HCT116 (cell line): ENCODE measurements around the gene STYXL2.

Experiments
- CEBPB ChIP-seq: IDR thresholded peaks from 2 replicates; pipeline ENCODE4 v1.6.1; 2012; ENCODE audit warnings: low read depth
- EZH2 ChIP-seq: fragments of 200-600 bp; sonication (generic); IDR thresholded peaks from 2 replicates; pipeline ENCODE4 v1.6.1; 2017; ENCODE audit warnings: antibody characterized with exemption, mixed run types
- JUND ChIP-seq: IDR thresholded peaks from 2 replicates; pipeline ENCODE4 v1.6.1; 2012
- POLR2AphosphoS5 ChIP-seq: IDR thresholded peaks from 2 replicates; pipeline ENCODE4 v1.6.1; 2011; ENCODE audit warnings: mild to moderate bottlenecking, low read depth, low read length, moderate library complexity
- TCF7L2 ChIP-seq: IDR thresholded peaks from 2 replicates; pipeline ENCODE4 v1.7.0; 2011; ENCODE audit warnings: borderline replicate concordance, inconsistent platforms; ENCODE audit not compliant: insufficient read depth, insufficient read length; ENCODE audit errors: extremely low read depth
- TF ChIP-seq, protein P1 (sequence below), 3 experiments: fragments of 200-600 bp in 1 of 3; sonication (generic) in 1 of 3; IDR thresholded peaks in 2 of 3; conservative IDR thresholded peaks in 1 of 3; 2 replicates each; pipeline ENCODE4 v1.5.1; 2012 to 2017; ENCODE audit warnings: low read depth in 2 of 3, low read length in 2 of 3, antibody characterized with exemption in 1 of 3, borderline replicate concordance in 1 of 3, control low read depth in 1 of 3, mild to moderate bottlenecking in 1 of 3, mixed read lengths in 1 of 3, mixed run types in 1 of 3, moderate library complexity in 1 of 3; ENCODE audit not compliant: insufficient read depth in 1 of 3
- TF ChIP-seq, protein P2 (sequence below): IDR thresholded peaks from 2 replicates; pipeline ENCODE4 v1.6.1; 2012; ENCODE audit warnings: low read depth

DNA sequence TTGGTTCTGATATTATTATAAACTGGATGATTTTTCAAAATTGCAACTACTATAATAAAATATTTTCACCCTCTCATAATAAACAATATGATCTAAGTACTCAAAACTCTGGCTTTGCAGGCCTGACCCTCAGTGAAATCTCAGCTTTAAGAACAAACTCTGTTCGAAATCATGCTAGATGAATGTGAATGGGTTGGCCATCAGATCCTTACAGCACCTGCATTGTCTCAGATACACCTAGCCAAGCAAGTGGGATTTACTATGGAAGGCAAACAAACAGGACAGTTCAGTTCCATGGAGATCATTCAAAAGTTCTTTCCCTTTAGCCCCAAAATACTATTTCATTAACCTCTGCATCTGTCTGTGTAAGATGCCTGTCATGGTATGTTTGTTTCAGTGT is 44.8 kb downstream of the STYXL2 start:
- TF ChIP-seq JUND (no peak), POLR2AphosphoS5 (no peak), TCF7L2 (no peak), CEBPB (no peak), EZH2 (no peak)
- TF ChIP-seq, protein P1, sequence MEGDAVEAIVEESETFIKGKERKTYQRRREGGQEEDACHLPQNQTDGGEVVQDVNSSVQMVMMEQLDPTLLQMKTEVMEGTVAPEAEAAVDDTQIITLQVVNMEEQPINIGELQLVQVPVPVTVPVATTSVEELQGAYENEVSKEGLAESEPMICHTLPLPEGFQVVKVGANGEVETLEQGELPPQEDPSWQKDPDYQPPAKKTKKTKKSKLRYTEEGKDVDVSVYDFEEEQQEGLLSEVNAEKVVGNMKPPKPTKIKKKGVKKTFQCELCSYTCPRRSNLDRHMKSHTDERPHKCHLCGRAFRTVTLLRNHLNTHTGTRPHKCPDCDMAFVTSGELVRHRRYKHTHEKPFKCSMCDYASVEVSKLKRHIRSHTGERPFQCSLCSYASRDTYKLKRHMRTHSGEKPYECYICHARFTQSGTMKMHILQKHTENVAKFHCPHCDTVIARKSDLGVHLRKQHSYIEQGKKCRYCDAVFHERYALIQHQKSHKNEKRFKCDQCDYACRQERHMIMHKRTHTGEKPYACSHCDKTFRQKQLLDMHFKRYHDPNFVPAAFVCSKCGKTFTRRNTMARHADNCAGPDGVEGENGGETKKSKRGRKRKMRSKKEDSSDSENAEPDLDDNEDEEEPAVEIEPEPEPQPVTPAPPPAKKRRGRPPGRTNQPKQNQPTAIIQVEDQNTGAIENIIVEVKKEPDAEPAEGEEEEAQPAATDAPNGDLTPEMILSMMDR (IDR thresholded peaks at IDR 0.05 in 2 of 3, conservative IDR thresholded peaks at IDR 0.05 in 1 of 3; ENCODE audit: borderline replicate concordance in 1 of 3, insufficient read depth in 1 of 3, low read depth in 2 of 3, low read length in 2 of 3): no peak
- TF ChIP-seq, protein P2, sequence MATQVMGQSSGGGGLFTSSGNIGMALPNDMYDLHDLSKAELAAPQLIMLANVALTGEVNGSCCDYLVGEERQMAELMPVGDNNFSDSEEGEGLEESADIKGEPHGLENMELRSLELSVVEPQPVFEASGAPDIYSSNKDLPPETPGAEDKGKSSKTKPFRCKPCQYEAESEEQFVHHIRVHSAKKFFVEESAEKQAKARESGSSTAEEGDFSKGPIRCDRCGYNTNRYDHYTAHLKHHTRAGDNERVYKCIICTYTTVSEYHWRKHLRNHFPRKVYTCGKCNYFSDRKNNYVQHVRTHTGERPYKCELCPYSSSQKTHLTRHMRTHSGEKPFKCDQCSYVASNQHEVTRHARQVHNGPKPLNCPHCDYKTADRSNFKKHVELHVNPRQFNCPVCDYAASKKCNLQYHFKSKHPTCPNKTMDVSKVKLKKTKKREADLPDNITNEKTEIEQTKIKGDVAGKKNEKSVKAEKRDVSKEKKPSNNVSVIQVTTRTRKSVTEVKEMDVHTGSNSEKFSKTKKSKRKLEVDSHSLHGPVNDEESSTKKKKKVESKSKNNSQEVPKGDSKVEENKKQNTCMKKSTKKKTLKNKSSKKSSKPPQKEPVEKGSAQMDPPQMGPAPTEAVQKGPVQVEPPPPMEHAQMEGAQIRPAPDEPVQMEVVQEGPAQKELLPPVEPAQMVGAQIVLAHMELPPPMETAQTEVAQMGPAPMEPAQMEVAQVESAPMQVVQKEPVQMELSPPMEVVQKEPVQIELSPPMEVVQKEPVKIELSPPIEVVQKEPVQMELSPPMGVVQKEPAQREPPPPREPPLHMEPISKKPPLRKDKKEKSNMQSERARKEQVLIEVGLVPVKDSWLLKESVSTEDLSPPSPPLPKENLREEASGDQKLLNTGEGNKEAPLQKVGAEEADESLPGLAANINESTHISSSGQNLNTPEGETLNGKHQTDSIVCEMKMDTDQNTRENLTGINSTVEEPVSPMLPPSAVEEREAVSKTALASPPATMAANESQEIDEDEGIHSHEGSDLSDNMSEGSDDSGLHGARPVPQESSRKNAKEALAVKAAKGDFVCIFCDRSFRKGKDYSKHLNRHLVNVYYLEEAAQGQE: no peak
